Measurements from ENCODE around the gene MEX3B.

DNA sequence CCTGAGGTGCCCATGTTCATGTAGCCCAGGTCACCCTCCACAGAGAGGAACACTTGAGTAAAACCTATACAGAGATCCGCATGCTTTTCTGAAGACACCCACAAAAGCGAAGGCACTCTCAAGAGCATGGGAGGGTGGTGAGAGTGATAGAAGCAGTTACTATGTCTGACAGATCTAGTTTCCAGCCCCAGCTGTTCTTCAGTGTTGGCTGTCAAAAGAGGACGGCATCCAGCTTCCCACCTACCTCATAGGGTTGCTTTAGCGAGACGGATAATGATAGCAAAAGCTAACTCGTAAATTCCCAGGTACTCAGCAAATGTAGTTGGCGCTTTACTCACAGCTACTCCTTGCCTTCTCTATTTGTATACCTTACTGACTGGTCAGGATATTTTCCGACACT lies 3.0 kb upstream of the MEX3B start:
- TF ChIP-seq, protein P1, sequence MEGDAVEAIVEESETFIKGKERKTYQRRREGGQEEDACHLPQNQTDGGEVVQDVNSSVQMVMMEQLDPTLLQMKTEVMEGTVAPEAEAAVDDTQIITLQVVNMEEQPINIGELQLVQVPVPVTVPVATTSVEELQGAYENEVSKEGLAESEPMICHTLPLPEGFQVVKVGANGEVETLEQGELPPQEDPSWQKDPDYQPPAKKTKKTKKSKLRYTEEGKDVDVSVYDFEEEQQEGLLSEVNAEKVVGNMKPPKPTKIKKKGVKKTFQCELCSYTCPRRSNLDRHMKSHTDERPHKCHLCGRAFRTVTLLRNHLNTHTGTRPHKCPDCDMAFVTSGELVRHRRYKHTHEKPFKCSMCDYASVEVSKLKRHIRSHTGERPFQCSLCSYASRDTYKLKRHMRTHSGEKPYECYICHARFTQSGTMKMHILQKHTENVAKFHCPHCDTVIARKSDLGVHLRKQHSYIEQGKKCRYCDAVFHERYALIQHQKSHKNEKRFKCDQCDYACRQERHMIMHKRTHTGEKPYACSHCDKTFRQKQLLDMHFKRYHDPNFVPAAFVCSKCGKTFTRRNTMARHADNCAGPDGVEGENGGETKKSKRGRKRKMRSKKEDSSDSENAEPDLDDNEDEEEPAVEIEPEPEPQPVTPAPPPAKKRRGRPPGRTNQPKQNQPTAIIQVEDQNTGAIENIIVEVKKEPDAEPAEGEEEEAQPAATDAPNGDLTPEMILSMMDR (conservative IDR thresholded peaks at IDR 0.05 in 1 of 2, IDR thresholded peaks at IDR 0.05 in 1 of 2; ENCODE audit: low read depth in 1 of 2, low read length in 2 of 2) = no peak
- no peak for TF ChIP-seq EZH2 (IDR thresholded peaks at IDR 0.05; ENCODE audit: low read length, missing control alignments)
